ENCODE measurements around the gene WNK2.

DNA sequence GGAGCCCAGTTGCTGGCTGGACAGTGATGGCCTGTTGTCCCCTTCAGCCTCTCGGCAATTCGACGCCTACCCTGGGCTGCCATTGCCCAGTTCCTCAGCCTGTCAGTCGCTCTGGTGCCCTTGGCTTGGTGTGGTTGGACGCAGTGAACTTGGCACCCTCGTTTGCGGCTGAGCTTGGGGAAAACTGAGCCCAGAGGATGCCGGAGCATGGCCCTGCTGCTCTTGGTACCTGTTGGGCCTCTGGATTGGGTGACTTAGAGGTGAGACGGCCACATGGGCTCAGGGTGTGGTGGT lies 16.5 kb downstream of the WNK2 start:
- no peak for TF ChIP-seq EP300 (IDR thresholded peaks at IDR 0.05)
- TF ChIP-seq, protein P1, sequence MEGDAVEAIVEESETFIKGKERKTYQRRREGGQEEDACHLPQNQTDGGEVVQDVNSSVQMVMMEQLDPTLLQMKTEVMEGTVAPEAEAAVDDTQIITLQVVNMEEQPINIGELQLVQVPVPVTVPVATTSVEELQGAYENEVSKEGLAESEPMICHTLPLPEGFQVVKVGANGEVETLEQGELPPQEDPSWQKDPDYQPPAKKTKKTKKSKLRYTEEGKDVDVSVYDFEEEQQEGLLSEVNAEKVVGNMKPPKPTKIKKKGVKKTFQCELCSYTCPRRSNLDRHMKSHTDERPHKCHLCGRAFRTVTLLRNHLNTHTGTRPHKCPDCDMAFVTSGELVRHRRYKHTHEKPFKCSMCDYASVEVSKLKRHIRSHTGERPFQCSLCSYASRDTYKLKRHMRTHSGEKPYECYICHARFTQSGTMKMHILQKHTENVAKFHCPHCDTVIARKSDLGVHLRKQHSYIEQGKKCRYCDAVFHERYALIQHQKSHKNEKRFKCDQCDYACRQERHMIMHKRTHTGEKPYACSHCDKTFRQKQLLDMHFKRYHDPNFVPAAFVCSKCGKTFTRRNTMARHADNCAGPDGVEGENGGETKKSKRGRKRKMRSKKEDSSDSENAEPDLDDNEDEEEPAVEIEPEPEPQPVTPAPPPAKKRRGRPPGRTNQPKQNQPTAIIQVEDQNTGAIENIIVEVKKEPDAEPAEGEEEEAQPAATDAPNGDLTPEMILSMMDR (IDR thresholded peaks at IDR 0.05) = no peak

Measured in esophagus muscularis mucosa (tissue), 3 donors.